IMR-90 (cell line): Measurements from ENCODE around the gene POLR1E. TPM values are rescaled to one million over a fixed set of nuclear protein-coding genes. Genes with fewer than 3 reads are reported as not detected.

Source experiments
- ATAC-seq: fragments of 200-7000 bp; cut with Tn5 transposase; 2 replicates; pipeline ENCODE4 v1.9.1; 2020; ENCODE audit warnings: low read depth, mild to moderate bottlenecking, moderate library complexity
- BruUV-seq: library from RNA; stranded (reverse); fragments of 400-500 nt; replicated peaks from 2 replicates; lab custom pipeline; 2021; lab: Mats Ljungman, UMichigan
- CTCF ChIA-PET: fragments of 300-600 bp; formaldehyde crosslinking; extraction: SDS; loops from one replicate; lab custom pipeline; 2021; ENCODE audit warnings: antibody characterized with exemption; lab: Yijun Ruan, JAX
- POLR2A ChIA-PET: fragments of 300-600 bp; sonication (Branson Sonifier 250); formaldehyde crosslinking; loops from one replicate; lab custom pipeline; 2022; ENCODE audit warnings: antibody characterized with exemption; ENCODE audit not compliant: unreplicated experiment; lab: Charles Lee
- DNase-seq: peaks from one replicate; pipeline ENCODE4 v3.0.0; 2013
- H2AFZ ChIP-seq: replicated peaks from 2 replicates; pipeline ENCODE3; 2013; ENCODE audit warnings: low read length, mild to moderate bottlenecking; ENCODE audit not compliant: poor library complexity
- H2AK5ac ChIP-seq: 2 replicates; pipeline ENCODE4 v1.6.1; 2013; ENCODE audit warnings: low read depth, low read length, inconsistent platforms
- H2AK9ac ChIP-seq: replicated peaks from 2 replicates; pipeline ENCODE3; 2013; ENCODE audit warnings: mild to moderate bottlenecking, low read depth, low read length, moderate library complexity; ENCODE audit not compliant: poor library complexity
- H2BK120ac ChIP-seq: 2 replicates; pipeline ENCODE4 v1.6.1; 2013; ENCODE audit warnings: low read depth, low read length, inconsistent platforms
- H2BK15ac ChIP-seq: 3 replicates; pipeline ENCODE4 v1.6.1; 2013; ENCODE audit warnings: low read depth, low read length, inconsistent platforms
- H2BK20ac ChIP-seq: 2 replicates; pipeline ENCODE4 v1.6.1; 2013; ENCODE audit warnings: low read depth, mild to moderate bottlenecking, inconsistent platforms, low read length, moderate library complexity
- H2BK5ac ChIP-seq: 2 replicates; pipeline ENCODE4 v1.6.1; 2013; ENCODE audit warnings: mild to moderate bottlenecking, low read depth, low read length, inconsistent platforms; ENCODE audit not compliant: poor library complexity, severe bottlenecking
- H3K14ac ChIP-seq: replicated peaks from 2 replicates; pipeline ENCODE4 v1.6.1; 2013; ENCODE audit warnings: low read depth, low read length, inconsistent platforms
- H3K18ac ChIP-seq: 2 replicates; pipeline ENCODE4 v1.6.1; 2013; ENCODE audit warnings: low read depth, low read length, control low read depth
- H3K23ac ChIP-seq: 2 replicates; pipeline ENCODE4 v1.6.1; 2013; ENCODE audit warnings: low read depth, low read length, inconsistent platforms
- H3K27ac ChIP-seq: 2 replicates; pipeline ENCODE4 v1.5.1; 2013; ENCODE audit warnings: mild to moderate bottlenecking, control low read depth, low read length; ENCODE audit not compliant: insufficient read depth
- H3K27me3 ChIP-seq: 2 replicates; pipeline ENCODE4 v1.6.1; 2013; ENCODE audit warnings: low read length; ENCODE audit not compliant: control insufficient read depth, insufficient read depth
- H3K36me3 ChIP-seq: 2 replicates; pipeline ENCODE4 v1.6.1; 2013; ENCODE audit warnings: low read length, mixed read lengths; ENCODE audit not compliant: control insufficient read depth, insufficient read depth
- H3K4ac ChIP-seq: 2 replicates; pipeline ENCODE4 v1.6.1; 2013; ENCODE audit warnings: low read depth, low read length, inconsistent platforms
- H3K4me1 ChIP-seq: 2 replicates; pipeline ENCODE4 v1.6.1; 2013; ENCODE audit warnings: low read length, mixed read lengths; ENCODE audit not compliant: control insufficient read depth, insufficient read depth
- H3K4me2 ChIP-seq: 2 replicates; pipeline ENCODE4 v1.6.1; 2013; ENCODE audit warnings: low read depth, mild to moderate bottlenecking, control low read depth, low read length, moderate library complexity
- H3K4me3 ChIP-seq: 2 replicates; pipeline ENCODE4 v1.5.1; 2013; ENCODE audit warnings: low read depth, mild to moderate bottlenecking, control low read depth, low read length, moderate library complexity; ENCODE audit not compliant: insufficient read depth
- H3K56ac ChIP-seq: 2 replicates; pipeline ENCODE4 v1.6.1; 2013; ENCODE audit warnings: low read length, inconsistent platforms; ENCODE audit not compliant: insufficient read depth; ENCODE audit errors: extremely low read depth
- H3K79me1 ChIP-seq, 2 experiments: 2 replicates each; pipeline ENCODE4 v1.6.1; 2013; ENCODE audit warnings: low read length in 2 of 2, inconsistent platforms in 1 of 2, low read depth in 1 of 2
- H3K9ac ChIP-seq: 2 replicates; pipeline ENCODE4 v1.6.1; 2013; ENCODE audit warnings: low read depth, low read length, control low read depth
- H3K9me1 ChIP-seq: 2 replicates; pipeline ENCODE4 v1.6.1; 2013; ENCODE audit warnings: low read length, inconsistent platforms; ENCODE audit not compliant: insufficient read depth
- H3K9me3 ChIP-seq: 2 replicates; pipeline ENCODE4 v1.6.1; 2013; ENCODE audit warnings: low read length; ENCODE audit not compliant: control insufficient read depth, insufficient read depth
- H4K20me1 ChIP-seq: 2 replicates; pipeline ENCODE4 v1.6.1; 2013; ENCODE audit warnings: low read length, inconsistent platforms; ENCODE audit not compliant: insufficient read depth
- H4K5ac ChIP-seq: 2 replicates; pipeline ENCODE4 v1.6.1; 2013; ENCODE audit warnings: mild to moderate bottlenecking, low read depth, low read length, control low read depth
- H4K8ac ChIP-seq, 2 experiments: 2 replicates each; pipeline ENCODE4 v1.6.1; 2013; ENCODE audit warnings: low read depth in 2 of 2, low read length in 2 of 2, control low read depth in 1 of 2, inconsistent platforms in 1 of 2
- H4K91ac ChIP-seq: 2 replicates; pipeline ENCODE4 v1.6.1; 2013; ENCODE audit warnings: low read depth, low read length, inconsistent platforms; ENCODE audit not compliant: insufficient read depth
- BHLHE40 ChIP-seq: fragments of 150-350 bp; IDR thresholded peaks from 2 replicates; pipeline ENCODE4 v1.6.1; 2016; ENCODE audit warnings: mild to moderate bottlenecking, low read depth, low read length
- CEBPB ChIP-seq: IDR thresholded peaks from 2 replicates; pipeline ENCODE4 v1.6.1; 2012; ENCODE audit warnings: low read depth, low read length, improper control_type of control experiment
- CHD1 ChIP-seq: IDR thresholded peaks from 2 replicates; pipeline ENCODE4 v1.6.1; 2012; ENCODE audit warnings: low read depth, low read length, improper control_type of control experiment
- ELK1 ChIP-seq: fragments of 150-350 bp; IDR thresholded peaks from 2 replicates; pipeline ENCODE4 v1.6.1; 2016; ENCODE audit warnings: low read depth, mild to moderate bottlenecking, low read length, moderate library complexity, borderline replicate concordance
- FOS ChIP-seq: fragments of 150-350 bp; IDR thresholded peaks from 2 replicates; pipeline ENCODE4 v1.6.1; 2016; ENCODE audit warnings: low read depth, low read length
- MAFK ChIP-seq: IDR thresholded peaks from 2 replicates; pipeline ENCODE4 v1.6.1; 2012; ENCODE audit warnings: low read depth, low read length, improper control_type of control experiment
- MAZ ChIP-seq: IDR thresholded peaks from 2 replicates; pipeline ENCODE4 v1.6.1; 2012; ENCODE audit warnings: low read depth, mild to moderate bottlenecking, low read length, improper control_type of control experiment, moderate library complexity, borderline replicate concordance
- MXI1 ChIP-seq: IDR thresholded peaks from 2 replicates; pipeline ENCODE4 v1.6.1; 2012; ENCODE audit warnings: low read depth, mild to moderate bottlenecking, low read length, moderate library complexity, borderline replicate concordance
- NFE2L2 ChIP-seq: fragments of 150-350 bp; IDR thresholded peaks from 2 replicates; pipeline ENCODE4 v1.6.1; 2016; ENCODE audit warnings: low read depth, mild to moderate bottlenecking, low read length
- POLR2A ChIP-seq: IDR thresholded peaks from 2 replicates; pipeline ENCODE4 v1.6.1; 2012; ENCODE audit warnings: mild to moderate bottlenecking, low read depth, low read length
- RAD21 ChIP-seq: IDR thresholded peaks from 2 replicates; pipeline ENCODE4 v1.6.1; 2012; ENCODE audit warnings: low read length, improper control_type of control experiment
- RCOR1 ChIP-seq: IDR thresholded peaks from 2 replicates; pipeline ENCODE4 v1.6.1; 2012; ENCODE audit warnings: mild to moderate bottlenecking, low read length, improper control_type of control experiment; ENCODE audit not compliant: insufficient replicate concordance
- RFX5 ChIP-seq: IDR thresholded peaks from 2 replicates; pipeline ENCODE4 v1.8.0; 2012; ENCODE audit warnings: low read depth, mild to moderate bottlenecking, low read length, moderate library complexity
- SMC3 ChIP-seq: fragments of 150-350 bp; IDR thresholded peaks from 2 replicates; pipeline ENCODE4 v1.6.1; 2016; ENCODE audit warnings: low read depth, mild to moderate bottlenecking, antibody characterized with exemption, low read length, moderate library complexity
- USF2 ChIP-seq: fragments of 150-350 bp; IDR thresholded peaks from 2 replicates; pipeline ENCODE4 v1.6.1; 2017; ENCODE audit warnings: mild to moderate bottlenecking, antibody characterized with exemption, low read length, low read depth
- WGBS, 2 experiments: methylation state at CpG; one replicate each; pipeline versions ENCODE4 v1.1.5 to v1.1.7; 2013; ENCODE audit warnings: missing lambda C conversion rate in 2 of 2; ENCODE audit not compliant: insufficient read length in 1 of 2; ENCODE audit errors: extremely low coverage in 2 of 2; 5-methylcytosine and 5-hydroxymethylcytosine counted together
- dilution Hi-C: fragments of 300-500 bp; cut with HindIII; formaldehyde crosslinking; loops from one replicate; pipeline ENCODE4 v1.14.3; 2018; ENCODE audit warnings: low sequenced_read_pairs; ENCODE audit not compliant: unreplicated experiment
- in situ Hi-C: fragments of 300-500 bp; cut with MboI; formaldehyde crosslinking; loops from 3 replicates; pipeline ENCODE4 v1.14.3; 2019; ENCODE audit warnings: low sequenced_read_pairs, inconsistent platforms, mixed read lengths
- intact Hi-C: fragments of 100-400 bp; cut with micrococcal nuclease; formaldehyde crosslinking; loops from 2 replicates; pipeline ENCODE4 v1.10.0; 2022
- polyA plus RNA-seq, 3 experiments: library from polyadenylated mRNA; depleted of rRNA; stranded (reverse); fragments of >200 nt; gene quantifications; 2 replicates each; pipeline ENCODE4 v1.2.3, GENCODE V29; 2012; ENCODE audit warnings: low replicate concordance in 1 of 3
- total RNA-seq: library from RNA; depleted of rRNA; stranded (reverse); fragments of >200 nt; gene quantifications from 2 replicates; pipeline ENCODE4 v1.2.3, GENCODE V29; 2012
- TF ChIP-seq, protein P1 (sequence below): conservative IDR thresholded peaks from 2 replicates; pipeline ENCODE4 v1.5.1; 2012; ENCODE audit warnings: mild to moderate bottlenecking, low read depth, low read length, improper control_type of control experiment

The POLR1E gene
- total and polyA plus RNA-seq, 2 of the 4 experiments (the other 2 are of a cell fraction) = 48.0 to 71.9 TPM

GRCh38 chr9:37442556-37442955, 43.2 kb upstream of the POLR1E start:
- Histone ChIP-seq H3K14ac (no peak overlapping the region), H3K36me3 (peaks cover 38% of the 10 kb centered on the region), H4K5ac (0 out of 2 replicates have a peak overlapping the region, but pooled peaks have one; percentile 23), H3K4me2 (no peak overlapping the region), H2BK20ac (no peak overlapping the region), H3K4ac (no peak overlapping the region), H2BK120ac (no peak overlapping the region), H2AK5ac (no peak overlapping the region), H3K18ac (no peak overlapping the region), H3K4me1 (peaks cover 12% of the 10 kb centered on the region), H2AK9ac (no peak overlapping the region), H3K27ac (no peak overlapping the region), H3K56ac (no peak overlapping the region), H4K8ac (no peak overlapping the region), H3K9me3 (no peaks in the 10 kb centered on the region), H2AFZ (no peak overlapping the region), H3K27me3 (no peaks in the 10 kb centered on the region), H3K9me1 (peaks cover 12% of the 10 kb centered on the region), H2BK5ac (no peak overlapping the region), H3K4me3 (no peak overlapping the region), H4K20me1 (peaks cover 18% of the 10 kb centered on the region; the same call in 1 of the 2 replicates), H3K9ac (no peak overlapping the region), H3K79me1 (peaks cover 37 to 79% of the 10 kb centered on the region in 2 experiments), H4K91ac (no peak overlapping the region), H3K23ac (no peak overlapping the region), H2BK15ac (no peak overlapping the region)
- in situ Hi-C loops = no loop called here
- intact Hi-C loops = no loop called here
- no TSS peak for BruUV-seq
- TF ChIP-seq FOS (no peak), CHD1 (no peak), NFE2L2 (no peak), ELK1 (no peak), RFX5 (no peak), MXI1 (no peak), BHLHE40 (no peak), RCOR1 (no peak), USF2 (no peak), POLR2A (no peak), MAZ (no peak), CEBPB (no peak), MAFK (no peak), RAD21 (no peak), SMC3 (no peak)
- TF ChIP-seq, protein P1, sequence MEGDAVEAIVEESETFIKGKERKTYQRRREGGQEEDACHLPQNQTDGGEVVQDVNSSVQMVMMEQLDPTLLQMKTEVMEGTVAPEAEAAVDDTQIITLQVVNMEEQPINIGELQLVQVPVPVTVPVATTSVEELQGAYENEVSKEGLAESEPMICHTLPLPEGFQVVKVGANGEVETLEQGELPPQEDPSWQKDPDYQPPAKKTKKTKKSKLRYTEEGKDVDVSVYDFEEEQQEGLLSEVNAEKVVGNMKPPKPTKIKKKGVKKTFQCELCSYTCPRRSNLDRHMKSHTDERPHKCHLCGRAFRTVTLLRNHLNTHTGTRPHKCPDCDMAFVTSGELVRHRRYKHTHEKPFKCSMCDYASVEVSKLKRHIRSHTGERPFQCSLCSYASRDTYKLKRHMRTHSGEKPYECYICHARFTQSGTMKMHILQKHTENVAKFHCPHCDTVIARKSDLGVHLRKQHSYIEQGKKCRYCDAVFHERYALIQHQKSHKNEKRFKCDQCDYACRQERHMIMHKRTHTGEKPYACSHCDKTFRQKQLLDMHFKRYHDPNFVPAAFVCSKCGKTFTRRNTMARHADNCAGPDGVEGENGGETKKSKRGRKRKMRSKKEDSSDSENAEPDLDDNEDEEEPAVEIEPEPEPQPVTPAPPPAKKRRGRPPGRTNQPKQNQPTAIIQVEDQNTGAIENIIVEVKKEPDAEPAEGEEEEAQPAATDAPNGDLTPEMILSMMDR = no peak
- CTCF ChIA-PET = no interaction called here
- ATAC-seq (peak; percentile 43), DNase-seq (no peak)
- POLR2A ChIA-PET = no interaction called here
- dilution Hi-C loops = no loop called here
- no CpG with 5 or more reads among the region's 2 CpGs for WGBS, 2 experiments
